ENCODE results near the gene TMEM219. TPM values are rescaled to one million over a fixed set of nuclear protein-coding genes. Genes with fewer than 3 reads are reported as not detected.

Gene TMEM219
- total and polyA plus RNA-seq, 12 donors = 53.0 to 105 (median 69.3) TPM

DNA sequence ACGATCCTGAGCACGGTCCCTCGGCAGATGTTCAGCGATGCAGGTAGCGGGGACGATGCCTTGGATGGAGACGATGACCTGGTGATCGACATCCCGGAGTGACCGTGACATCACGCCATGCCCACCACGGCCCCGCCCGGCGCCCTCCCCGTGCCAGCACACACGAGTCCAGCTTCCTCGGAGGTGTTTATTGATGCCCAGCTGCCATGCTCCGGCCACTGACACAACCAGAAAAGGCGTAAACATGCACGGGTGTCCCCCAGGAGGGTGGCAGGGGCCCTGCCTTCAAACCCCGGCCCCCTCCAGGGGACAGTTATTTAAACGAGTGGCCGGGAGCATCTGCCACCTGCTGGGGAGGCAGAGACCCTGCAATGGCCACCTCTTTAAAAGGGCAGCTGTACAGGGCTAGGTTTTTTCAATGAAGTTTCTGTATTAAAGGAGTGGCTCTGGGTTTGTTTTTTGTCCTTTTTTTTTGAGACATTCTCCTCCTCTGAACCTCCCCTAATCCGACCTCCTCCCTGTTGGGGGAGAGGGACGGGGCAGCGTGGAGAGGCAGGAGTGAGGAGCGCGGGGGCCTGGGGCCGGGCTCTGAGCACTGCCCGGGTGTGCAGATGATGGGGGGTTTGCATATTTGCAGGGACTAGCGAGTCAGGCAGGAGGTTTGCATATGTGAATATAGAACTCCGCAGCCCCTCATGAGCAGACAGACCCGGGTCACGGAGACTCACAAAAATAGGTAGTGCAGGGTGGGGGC lies 43.6 kb downstream of the TMEM219 start:
- no peak overlapping the region for H3K27ac ChIP-seq
- WGBS, 2 donors = 59 to 65% methylated on average over 35 of the region's 35 CpGs
- TF ChIP-seq, protein P1, sequence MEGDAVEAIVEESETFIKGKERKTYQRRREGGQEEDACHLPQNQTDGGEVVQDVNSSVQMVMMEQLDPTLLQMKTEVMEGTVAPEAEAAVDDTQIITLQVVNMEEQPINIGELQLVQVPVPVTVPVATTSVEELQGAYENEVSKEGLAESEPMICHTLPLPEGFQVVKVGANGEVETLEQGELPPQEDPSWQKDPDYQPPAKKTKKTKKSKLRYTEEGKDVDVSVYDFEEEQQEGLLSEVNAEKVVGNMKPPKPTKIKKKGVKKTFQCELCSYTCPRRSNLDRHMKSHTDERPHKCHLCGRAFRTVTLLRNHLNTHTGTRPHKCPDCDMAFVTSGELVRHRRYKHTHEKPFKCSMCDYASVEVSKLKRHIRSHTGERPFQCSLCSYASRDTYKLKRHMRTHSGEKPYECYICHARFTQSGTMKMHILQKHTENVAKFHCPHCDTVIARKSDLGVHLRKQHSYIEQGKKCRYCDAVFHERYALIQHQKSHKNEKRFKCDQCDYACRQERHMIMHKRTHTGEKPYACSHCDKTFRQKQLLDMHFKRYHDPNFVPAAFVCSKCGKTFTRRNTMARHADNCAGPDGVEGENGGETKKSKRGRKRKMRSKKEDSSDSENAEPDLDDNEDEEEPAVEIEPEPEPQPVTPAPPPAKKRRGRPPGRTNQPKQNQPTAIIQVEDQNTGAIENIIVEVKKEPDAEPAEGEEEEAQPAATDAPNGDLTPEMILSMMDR (IDR thresholded peaks at IDR 0.05) = peak; percentile 77 to 88 (median 84)
- H3K27me3 ChIP-seq = peaks cover 13 to 28% (median 25%) of the 10 kb centered on the region in 7 donors
- DNase-seq (no peak), ATAC-seq (peak in 7 of 8 donors; percentile 42 to 73 (median 66))
- H3K9me3 ChIP-seq = no peaks in the 10 kb centered on the region
- H3K4me3 ChIP-seq = no peak overlapping the region
- H3K4me1 ChIP-seq = peaks cover 0 to 13% (median 4%) of the 10 kb centered on the region in 9 donors
- peaks cover 0 to 43% (median 4%) of the 10 kb centered on the region in 9 donors for H3K36me3 ChIP-seq
- intact Hi-C loops (cut with DNase I) = loop anchor here in 5 of 10 donors (5.0 to 10.0 kb wide), 5 partner anchors 78 to 301 kb away; partner anchors contain the start of genes KCTD13 (in 4 of the 5) and CDIPT (in 2 of the 5)

DNA sequence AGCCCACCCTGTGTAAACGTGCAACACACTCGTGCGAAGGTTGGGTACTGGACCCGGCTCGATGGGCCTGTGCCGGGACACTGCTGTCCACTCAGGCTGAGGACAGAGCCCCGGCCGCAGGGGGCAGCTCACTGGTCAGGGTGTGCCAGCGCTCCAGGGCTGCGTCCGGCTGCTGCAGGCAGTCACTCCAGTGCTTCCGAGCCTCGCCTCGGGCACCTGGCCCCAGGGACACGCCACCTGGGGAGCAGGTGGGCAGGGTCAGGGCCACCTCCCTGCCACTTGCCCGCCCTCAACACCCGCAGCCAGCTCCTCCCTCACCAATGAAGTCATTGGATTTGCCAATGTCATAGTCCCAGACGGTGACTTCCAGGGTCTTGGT lies 44.2 kb downstream of the TMEM219 start:
- H3K36me3 ChIP-seq = peaks cover 0 to 37% (median 0%) of the 10 kb centered on the region in 9 donors
- no peak overlapping the region for H3K27ac ChIP-seq
- peak in 2 of 8 donors; percentile 5 to 10 for ATAC-seq
- 87 to 91% methylated on average over 18 of the region's 18 CpGs for WGBS, 2 donors
- peaks cover 19 to 33% (median 30%) of the 10 kb centered on the region in 7 donors for H3K27me3 ChIP-seq
- H3K9me3 ChIP-seq = no peaks in the 10 kb centered on the region
- no peak for DNase-seq
- TF ChIP-seq, protein P1 (IDR thresholded peaks at IDR 0.05) = no peak
- H3K4me1 ChIP-seq = peaks cover 3 to 19% (median 10%) of the 10 kb centered on the region in 9 donors
- H3K4me3 ChIP-seq = no peak overlapping the region
- intact Hi-C loops (cut with DNase I) = loop anchor here in 5 of 10 donors (5.0 to 10.0 kb wide), 5 partner anchors 79 to 301 kb away; partner anchors contain the start of genes KCTD13 (in 4 of the 5) and CDIPT (in 2 of the 5)

DNA sequence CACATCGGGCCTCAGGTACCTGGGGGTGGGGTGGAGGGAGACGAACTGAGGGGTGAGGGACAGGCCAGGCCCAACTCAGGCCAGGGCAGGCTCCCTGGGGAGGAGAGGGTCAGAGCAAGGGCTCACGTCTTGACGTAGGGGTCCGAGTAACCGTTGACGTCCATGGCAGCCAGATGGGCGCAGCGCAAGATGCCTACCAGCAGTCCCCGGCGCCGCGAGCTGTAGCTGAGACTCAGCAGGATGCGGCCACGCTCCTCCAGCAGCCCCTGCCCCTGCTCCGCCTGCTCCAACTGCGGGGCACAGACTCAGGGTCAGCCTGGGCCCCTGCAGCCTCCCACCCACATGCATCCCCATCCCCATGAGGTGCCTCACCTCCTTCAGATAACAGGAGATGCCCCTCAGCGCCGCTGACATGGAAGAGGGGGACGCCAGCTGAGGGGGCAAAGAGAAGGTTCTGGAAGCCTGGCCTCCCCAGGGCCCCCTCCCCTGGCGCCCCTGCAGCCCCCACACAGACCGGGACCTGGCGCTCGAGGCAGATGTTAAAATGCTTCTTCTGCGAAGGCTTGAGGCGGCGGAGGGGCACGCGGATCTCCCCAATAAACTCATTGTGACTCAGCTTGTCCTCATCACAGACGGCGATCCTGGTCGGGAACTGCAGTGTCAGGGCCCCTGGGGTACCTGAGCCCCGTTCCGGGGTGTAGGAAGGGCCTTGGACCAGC lies 44.9 kb downstream of the TMEM219 start:
- intact Hi-C loops (cut with DNase I) = loop anchor here in 5 of 10 donors (5.0 to 10.0 kb wide), 5 partner anchors 80 to 302 kb away; partner anchors contain the start of genes KCTD13 (in 4 of the 5) and CDIPT (in 2 of the 5)
- no peak for ATAC-seq
- Histone ChIP-seq H3K9me3 (no peaks in the 10 kb centered on the region), H3K27ac (no peak overlapping the region), H3K4me3 (no peak overlapping the region), H3K27me3 (peaks cover 19 to 41% (median 38%) of the 10 kb centered on the region in 7 donors), H3K36me3 (peaks cover 0 to 30% (median 0%) of the 10 kb centered on the region in 9 donors), H3K4me1 (peaks cover 3 to 26% (median 17%) of the 10 kb centered on the region in 9 donors)
- TF ChIP-seq, protein P1 (IDR thresholded peaks at IDR 0.05) = no peak
- 80 to 88% methylated on average over 34 of the region's 34 CpGs for WGBS, 2 donors
- no peak for DNase-seq

DNA sequence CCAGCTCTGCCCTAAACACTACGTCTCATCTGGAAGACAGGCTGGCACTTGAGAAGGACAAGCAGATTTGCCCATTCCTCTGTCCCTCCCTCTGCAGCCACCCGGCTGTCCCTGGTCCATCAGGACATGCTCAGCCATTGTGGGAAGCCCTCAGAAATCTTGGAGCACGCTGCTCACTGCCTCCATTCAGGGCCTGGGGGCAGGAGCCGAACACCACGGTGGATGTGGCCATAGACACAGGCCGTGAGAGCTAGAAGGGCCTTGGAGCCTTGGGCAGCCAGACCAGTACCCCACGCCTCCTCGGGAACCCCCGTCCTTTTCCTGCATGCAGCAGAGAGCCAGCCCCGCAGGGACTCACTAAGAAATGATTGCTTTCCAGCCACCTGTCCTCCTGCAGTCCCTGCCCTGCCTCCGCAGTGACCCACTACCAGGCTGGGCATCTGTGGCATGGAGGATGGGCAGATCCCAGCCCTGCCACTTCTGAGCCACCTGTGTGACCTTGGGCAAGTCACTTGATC lies 45.6 kb downstream of the TMEM219 start:
- peaks cover 19 to 46% (median 44%) of the 10 kb centered on the region in 7 donors for H3K27me3 ChIP-seq
- ATAC-seq (no peak), DNase-seq (no peak)
- no peaks in the 10 kb centered on the region for H3K9me3 ChIP-seq
- no peak overlapping the region for H3K4me3 ChIP-seq
- TF ChIP-seq, protein P1 (IDR thresholded peaks at IDR 0.05) = no peak
- H3K4me1 ChIP-seq = peaks cover 3 to 31% (median 18%) of the 10 kb centered on the region in 9 donors
- WGBS, 2 donors = 68 to 74% methylated on average over 11 of the region's 11 CpGs
- H3K36me3 ChIP-seq = peaks cover 0 to 24% (median 0%) of the 10 kb centered on the region in 9 donors
- H3K27ac ChIP-seq = no peak overlapping the region
- intact Hi-C loops (cut with DNase I) = loop anchor here in 5 of 10 donors (5.0 to 10.0 kb wide), 5 partner anchors 80 to 303 kb away; partner anchors contain the start of genes KCTD13 (in 4 of the 5) and CDIPT (in 2 of the 5)
